Activated CD8-positive, alpha-beta memory T cell treated with anti-CD3 and anti-CD28 coated beads for 36 hours (primary cell): ENCODE results near the gene CUX1. TPM values are rescaled to one million over a fixed set of nuclear protein-coding genes. Genes with fewer than 3 reads are reported as not detected.
"Not testable (repeated sequence)": the region's sequence is repeated elsewhere in the genome, so short reads cannot be mapped to it uniquely, and the experiment has no call there.

Source experiments
- CTCF ChIA-PET: fragments of 350-600 bp; sonication (Branson Sonifier 250); formaldehyde crosslinking; loops from one replicate; lab custom pipeline; 2021; ENCODE audit warnings: antibody characterized with exemption; lab: Charles Lee
- POLR2A ChIA-PET: fragments of 350-600 bp; sonication (Branson Sonifier 250); formaldehyde crosslinking; loops from one replicate; lab custom pipeline; 2021; ENCODE audit warnings: antibody characterized with exemption; lab: Charles Lee
- total RNA-seq, 2 experiments: library from RNA; stranded (reverse); gene quantifications; one replicate each; pipeline ENCODE4 v1.2.3, GENCODE V29; 2021

The CUX1 gene
- total RNA-seq, 2 experiments from 2014 or later, result 21.1 to 23.2 TPM

GRCh38 chr7:102295346-102296178 lies 478.1 kb downstream of the CUX1 start:
- CTCF ChIA-PET, result interaction anchor here (1.1 kb wide), 1 partner anchor 94 kb away, joined by 3 read pairs; no protein-coding TSS in a partner anchor
- POLR2A ChIA-PET, result no interaction called here

- ChIA-PET POLR2A (no interaction called here), CTCF (interaction anchor here (1.1 kb wide), 1 partner anchor 94 kb away, joined by 3 read pairs; no protein-coding TSS in a partner anchor)
Observed at GRCh38 chr7:102296179-102296438, 478.7 kb downstream of the CUX1 start.

GRCh38 chr7:102296514-102296913 lies 479.1 kb downstream of the CUX1 start:
- POLR2A ChIA-PET, result interaction anchor here (0.6 kb wide), 1 partner anchor 424 kb away, joined by 3 read pairs; no protein-coding TSS in a partner anchor
- CTCF ChIA-PET, result interaction anchor here (1.1 kb wide), 1 partner anchor 93 kb away, joined by 3 read pairs; no protein-coding TSS in a partner anchor

GRCh38 chr7:102297487-102298218 lies 480.2 kb downstream of the CUX1 start:
- POLR2A ChIA-PET, result no interaction called here
- CTCF ChIA-PET, result interaction anchor here (0.9 kb wide), 1 partner anchor 18 kb away, joined by 3 read pairs; no protein-coding TSS in a partner anchor

GRCh38 chr7:102300643-102301221 lies 483.3 kb downstream of the CUX1 start:
- ChIA-PET CTCF (no interaction called here), POLR2A (no interaction called here)

- CTCF ChIA-PET, result interaction anchor here (0.9 kb wide), 1 partner anchor 12 kb away, joined by 3 read pairs; no protein-coding TSS in a partner anchor
- POLR2A ChIA-PET, result not testable (repeated sequence)
Observed at GRCh38 chr7:102301367-102301766, 483.9 kb downstream of the CUX1 start.

GRCh38 chr7:102302025-102302424 lies 484.6 kb downstream of the CUX1 start:
- ChIA-PET CTCF (interaction anchor here (0.9 kb wide), 1 partner anchor 13 kb away, joined by 3 read pairs; no protein-coding TSS in a partner anchor), POLR2A (no interaction called here)

- ChIA-PET CTCF (no interaction called here), POLR2A (interaction anchor here (0.6 kb wide), 1 partner anchor 162 kb away, joined by 11 read pairs; no protein-coding TSS in a partner anchor)
Observed at GRCh38 chr7:102303669-102304422, 486.4 kb downstream of the CUX1 start.

- POLR2A ChIA-PET, result interaction anchor here (0.6 kb wide), 1 partner anchor 161 kb away, joined by 11 read pairs; no protein-coding TSS in a partner anchor
Observed at GRCh38 chr7:102304668-102305067, 487.2 kb downstream of the CUX1 start.

GRCh38 chr7:102305414-102306268 lies 488.2 kb downstream of the CUX1 start:
- POLR2A ChIA-PET, result interaction anchor here (0.6 kb wide), 2 partner anchors 984 to 987 kb away, joined by 3 to 5 read pairs; partner anchors contain the start of gene IFT22
- CTCF ChIA-PET, result no interaction called here

More at GRCh38 chr7:102304668-102305067, 487.2 kb downstream of the CUX1 start:
- CTCF ChIA-PET, result no interaction called here

- ChIA-PET CTCF (interaction anchor here (0.6 to 0.8 kb wide), 3 partner anchors 26 to 755 kb away, joined by 3 to 4 read pairs (median 3); no protein-coding TSS in a partner anchor), POLR2A (interaction anchor here (0.6 kb wide), 1 partner anchor 151 kb away, joined by 3 read pairs; no protein-coding TSS in a partner anchor)
Observed at GRCh38 chr7:102306916-102307677, 489.7 kb downstream of the CUX1 start.

GRCh38 chr7:102310414-102310815 lies 493.0 kb downstream of the CUX1 start:
- ChIA-PET CTCF (no interaction called here), POLR2A (no interaction called here)

GRCh38 chr7:102312317-102312716 lies 494.9 kb downstream of the CUX1 start:
- ChIA-PET POLR2A (no interaction called here), CTCF (no interaction called here)

- CTCF ChIA-PET, result no interaction called here
- POLR2A ChIA-PET, result no interaction called here
Observed at GRCh38 chr7:102313997-102314780, 496.8 kb downstream of the CUX1 start.

- ChIA-PET POLR2A (no interaction called here), CTCF (no interaction called here)
Observed at GRCh38 chr7:102317231-102318059, 500.0 kb downstream of the CUX1 start.
